ENCODE results near the gene APOL5.

APOL5 gene

GRCh38 chr22:35769974-35770373 lies 52.3 kb downstream of the APOL5 start:
- no peak for DNase-seq (ENCODE audit: low read depth, low spot score)
- Histone ChIP-seq H3K9me3 (ENCODE audit: insufficient read depth, low read length) (no peaks in the 10 kb centered on the region), H3K36me3 (ENCODE audit: insufficient read depth, insufficient read length, low read length) (peaks cover 7% of the 10 kb centered on the region), H3K4me1 (ENCODE audit: insufficient read depth, insufficient read length) (no peaks in the 10 kb centered on the region), H3K4me3 (ENCODE audit: insufficient read length, low read depth) (no peak overlapping the region), H3K27me3 (ENCODE audit: insufficient read depth, insufficient read length) (no peaks in the 10 kb centered on the region), H3K9ac (ENCODE audit: insufficient read length, low read depth) (no peak overlapping the region)
- TF ChIP-seq YY1 (IDR thresholded peaks at IDR 0.05; ENCODE audit: insufficient read depth, insufficient read length) (no peak), ZNF274 (IDR thresholded peaks at IDR 0.05; ENCODE audit: low read depth, low read length) (no peak), SUZ12 (IDR thresholded peaks at IDR 0.05; ENCODE audit: extremely low read depth, insufficient read depth, insufficient read length) (no peak)

DNA sequence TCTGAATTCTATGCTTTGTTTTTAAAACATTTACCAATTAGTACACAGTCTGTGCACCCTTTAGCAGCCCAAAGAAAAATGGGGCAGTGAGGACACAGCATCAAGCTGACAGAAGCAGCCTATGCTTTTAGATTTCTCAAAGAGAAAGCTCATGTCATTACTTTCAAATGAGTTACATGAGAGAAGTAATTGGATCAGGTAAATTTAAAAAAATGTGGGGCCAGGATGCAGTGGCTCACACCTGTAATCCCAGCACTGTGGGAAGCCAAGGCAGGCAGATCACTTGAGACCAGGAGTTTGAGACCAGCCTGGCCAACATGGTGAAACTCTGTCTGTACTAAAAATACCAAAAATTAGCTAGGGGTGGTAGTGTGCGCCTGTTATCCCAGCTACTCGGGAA lies 57.7 kb downstream of the APOL5 start:
- Histone ChIP-seq H3K4me3 (ENCODE audit: insufficient read length, low read depth) (no peak overlapping the region), H3K27me3 (ENCODE audit: insufficient read depth, insufficient read length) (no peaks in the 10 kb centered on the region), H3K4me1 (ENCODE audit: insufficient read depth, insufficient read length) (no peaks in the 10 kb centered on the region), H3K36me3 (ENCODE audit: insufficient read depth, insufficient read length, low read length) (peaks cover 5% of the 10 kb centered on the region), H3K9me3 (ENCODE audit: insufficient read depth, low read length) (no peaks in the 10 kb centered on the region), H3K9ac (ENCODE audit: insufficient read length, low read depth) (no peak overlapping the region)
- no peak for DNase-seq (ENCODE audit: low read depth, low spot score)
- TF ChIP-seq YY1 (IDR thresholded peaks at IDR 0.05; ENCODE audit: insufficient read depth, insufficient read length): no peak
- TF ChIP-seq ZNF274 (IDR thresholded peaks at IDR 0.05; ENCODE audit: low read depth, low read length): no peak
- no peak for TF ChIP-seq SUZ12 (IDR thresholded peaks at IDR 0.05; ENCODE audit: extremely low read depth, insufficient read depth, insufficient read length)

DNA sequence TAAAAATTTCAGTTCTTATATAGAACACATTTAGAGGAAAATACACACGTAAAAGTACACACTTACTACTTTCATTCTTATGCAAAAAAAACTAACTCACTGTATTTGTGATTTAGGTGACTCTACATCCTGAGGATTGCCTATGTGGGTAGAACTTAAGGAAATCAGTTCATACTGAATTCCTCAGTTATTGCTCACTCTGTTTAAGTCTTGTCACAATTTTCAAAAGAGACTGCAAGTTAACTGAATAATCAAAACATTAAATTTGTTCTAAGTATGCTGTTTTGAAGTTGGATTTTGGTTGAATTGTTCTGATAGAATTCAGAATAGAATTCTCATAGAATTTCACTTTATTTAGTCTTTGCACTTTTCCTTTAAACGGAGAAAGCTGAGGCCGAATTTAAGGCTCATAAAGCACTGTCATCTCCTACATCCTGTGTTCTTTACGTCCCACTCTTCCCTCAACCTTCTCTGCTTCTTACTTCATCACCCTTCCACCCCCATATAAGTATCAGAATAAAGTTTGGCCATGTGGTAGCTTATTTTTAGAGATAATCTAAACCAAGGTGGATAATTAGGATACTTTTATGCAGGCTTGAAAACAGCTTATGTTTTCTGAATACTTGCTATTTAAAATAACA lies 59.8 kb downstream of the APOL5 start:
- no peak for DNase-seq (ENCODE audit: low read depth, low spot score)
- no peaks in the 10 kb centered on the region for H3K27me3 ChIP-seq (ENCODE audit: insufficient read depth, insufficient read length)
- H3K36me3 ChIP-seq (ENCODE audit: insufficient read depth, insufficient read length, low read length): peaks cover 11% of the 10 kb centered on the region
- TF ChIP-seq SUZ12 (IDR thresholded peaks at IDR 0.05; ENCODE audit: extremely low read depth, insufficient read depth, insufficient read length): no peak
- no peak for TF ChIP-seq YY1 (IDR thresholded peaks at IDR 0.05; ENCODE audit: insufficient read depth, insufficient read length)
- no peak for TF ChIP-seq ZNF274 (IDR thresholded peaks at IDR 0.05; ENCODE audit: low read depth, low read length)
- H3K9me3 ChIP-seq (ENCODE audit: insufficient read depth, low read length): no peaks in the 10 kb centered on the region
- H3K4me3 ChIP-seq (ENCODE audit: insufficient read length, low read depth): no peak overlapping the region
- H3K9ac ChIP-seq (ENCODE audit: insufficient read length, low read depth): no peak overlapping the region
- H3K4me1 ChIP-seq (ENCODE audit: insufficient read depth, insufficient read length): no peaks in the 10 kb centered on the region

Data from NT2/D1 (cell line).